ENCODE measurements around the gene GPR179. TPM values are rescaled to one million over a fixed set of nuclear protein-coding genes. Genes with fewer than 3 reads are reported as not detected.

Gene GPR179, protein sequence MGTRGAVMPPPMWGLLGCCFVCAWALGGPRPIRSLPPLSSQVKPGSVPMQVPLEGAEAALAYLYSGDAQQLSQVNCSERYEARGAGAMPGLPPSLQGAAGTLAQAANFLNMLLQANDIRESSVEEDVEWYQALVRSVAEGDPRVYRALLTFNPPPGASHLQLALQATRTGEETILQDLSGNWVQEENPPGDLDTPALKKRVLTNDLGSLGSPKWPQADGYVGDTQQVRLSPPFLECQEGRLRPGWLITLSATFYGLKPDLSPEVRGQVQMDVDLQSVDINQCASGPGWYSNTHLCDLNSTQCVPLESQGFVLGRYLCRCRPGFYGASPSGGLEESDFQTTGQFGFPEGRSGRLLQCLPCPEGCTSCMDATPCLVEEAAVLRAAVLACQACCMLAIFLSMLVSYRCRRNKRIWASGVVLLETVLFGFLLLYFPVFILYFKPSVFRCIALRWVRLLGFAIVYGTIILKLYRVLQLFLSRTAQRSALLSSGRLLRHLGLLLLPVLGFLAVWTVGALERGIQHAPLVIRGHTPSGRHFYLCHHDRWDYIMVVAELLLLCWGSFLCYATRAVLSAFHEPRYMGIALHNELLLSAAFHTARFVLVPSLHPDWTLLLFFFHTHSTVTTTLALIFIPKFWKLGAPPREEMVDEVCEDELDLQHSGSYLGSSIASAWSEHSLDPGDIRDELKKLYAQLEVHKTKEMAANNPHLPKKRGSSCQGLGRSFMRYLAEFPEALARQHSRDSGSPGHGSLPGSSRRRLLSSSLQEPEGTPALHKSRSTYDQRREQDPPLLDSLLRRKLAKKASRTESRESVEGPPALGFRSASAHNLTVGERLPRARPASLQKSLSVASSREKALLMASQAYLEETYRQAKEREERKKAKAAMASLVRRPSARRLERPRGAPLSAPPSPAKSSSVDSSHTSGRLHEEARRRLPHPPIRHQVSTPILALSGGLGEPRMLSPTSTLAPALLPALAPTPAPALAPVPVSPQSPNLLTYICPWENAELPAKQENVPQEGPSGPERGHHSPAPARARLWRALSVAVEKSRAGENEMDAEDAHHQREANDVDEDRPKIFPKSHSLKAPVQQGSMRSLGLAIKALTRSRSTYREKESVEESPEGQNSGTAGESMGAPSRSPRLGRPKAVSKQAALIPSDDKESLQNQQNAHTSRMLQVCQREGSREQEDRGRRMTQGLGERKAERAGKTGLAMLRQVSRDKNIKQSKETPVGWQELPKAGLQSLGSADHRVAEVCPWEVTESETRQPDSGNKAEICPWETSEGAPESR (N-terminal part only)
- total RNA-seq (not detected in 2 replicates), polyA plus RNA-seq (not detected in 2 replicates), polyA minus RNA-seq (not detected in 2 replicates), Bru-seq, nascent RNA (not detected), BruChase-seq, experiment 1, labeled RNA remaining after a 6-hour chase (percentile 12 among the genes with signal in this experiment), BruChase-seq, experiment 2, labeled RNA remaining after a 2-hour chase (not detected)
- not detected in 2 replicates for polyA plus RNA-seq (2011; cell fraction: cytosol; rRNA removed)
- polyA plus RNA-seq (2011; cell fraction: nucleus; rRNA removed): 0.01 TPM in 1 of 2 replicates, not detected in the other
- not detected in 2 replicates for polyA plus RNA-seq (2012)
- polyA minus RNA-seq (2011; cell fraction: cytosol; rRNA and poly(A)+ RNA removed): not detected
- polyA minus RNA-seq (2011; cell fraction: nucleus; rRNA and poly(A)+ RNA removed): not detected in 2 replicates
- long read RNA-seq: 0 reads

DNA sequence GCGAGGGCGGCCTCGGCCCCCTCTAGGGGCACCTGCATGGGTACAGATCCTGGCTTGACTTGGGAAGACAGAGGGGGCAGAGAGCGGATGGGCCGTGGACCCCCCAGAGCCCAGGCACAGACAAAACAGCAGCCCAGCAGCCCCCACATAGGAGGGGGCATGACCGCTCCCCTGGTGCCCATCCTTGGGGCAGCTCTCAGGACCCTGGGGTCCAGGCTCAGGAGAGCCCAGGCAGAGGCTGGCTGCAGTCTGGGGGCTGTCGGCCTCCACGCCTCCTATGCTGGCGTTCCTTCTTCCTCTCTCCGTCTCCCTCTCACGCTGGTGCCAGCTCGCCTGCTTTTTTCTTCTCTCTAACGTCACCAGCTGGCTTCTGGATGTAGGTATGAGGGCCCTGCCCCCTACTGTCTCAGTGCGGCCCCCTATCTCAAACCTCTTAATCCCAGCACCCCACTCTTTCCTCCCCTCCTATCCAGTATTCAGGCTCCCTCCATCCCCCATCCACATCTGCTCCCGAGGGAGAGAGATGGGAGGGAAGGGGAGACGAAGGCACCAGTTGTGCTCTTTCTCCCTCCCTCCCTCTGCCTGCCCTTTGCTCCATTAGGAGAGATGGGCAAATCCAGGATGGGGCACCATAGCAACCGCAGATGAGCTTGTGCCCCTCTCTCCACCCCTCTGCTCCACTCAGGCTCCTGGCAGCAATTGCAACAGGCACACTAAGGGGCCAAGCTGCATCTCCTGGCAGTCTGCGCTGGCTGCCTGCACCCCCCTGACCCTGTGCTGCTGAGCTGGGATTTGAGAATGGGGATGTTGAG lies at the start of gene GPR179:
GPR179 (minus strand) TSS at position 349 of the 812 bp plus-strand sequence; CDS start at position 182, 167 bp downstream.
- no peaks in the 10 kb centered on the region for H4K20me1 ChIP-seq (replicated peaks; ENCODE audit: control insufficient read depth, extremely low read depth, insufficient read depth, low read length)
- no peaks in the 10 kb centered on the region for H3K9me1 ChIP-seq (replicated peaks; ENCODE audit: control insufficient read depth, extremely low read depth, insufficient read depth, low read length)
- no peak for FAIRE-seq
- H3K27me3 ChIP-seq (ENCODE audit: control insufficient read depth in 2 of 2, insufficient read depth in 2 of 2, low read length in 2 of 2): peaks cover 0 to 3% of the 10 kb centered on the region in 2 experiments
- H3K27ac ChIP-seq (ENCODE audit: insufficient read depth, low read depth, low read length): no peak within 1 kb of the TSS
- no peaks in the 10 kb centered on the region for H3K4me1 ChIP-seq (ENCODE audit: control insufficient read depth, extremely low read depth, insufficient read depth, low read length)
- no peak within 1 kb of the TSS for H3K4me3 ChIP-seq (replicated peaks in 1 of 3; ENCODE audit: insufficient read depth in 1 of 3, low read depth in 1 of 3, low read length in 3 of 3)
- H2AFZ ChIP-seq (ENCODE audit: low read depth, low read length): no peak within 1 kb of the TSS
- no TSS peak for BruUV-seq (replicated peaks)
- no peak for DNase-seq (ENCODE audit: low read depth, low spot score)
- TF ChIP-seq JUN (IDR thresholded peaks at IDR 0.05; ENCODE audit: borderline replicate concordance, insufficient read depth, insufficient read length, low read depth): no peak
- no peak for TF ChIP-seq FOS (IDR thresholded peaks at IDR 0.05; ENCODE audit: borderline replicate concordance, insufficient read depth, low read length)
- TF ChIP-seq MYC (IDR thresholded peaks at IDR 0.05; ENCODE audit: low read depth, low read length): no peak
- TF ChIP-seq POLR2AphosphoS5 (IDR thresholded peaks at IDR 0.05; ENCODE audit: insufficient read depth, low read depth, low read length): no peak
- H3K79me2 ChIP-seq (ENCODE audit: control insufficient read depth, insufficient read depth, low read length): no peaks in the 10 kb centered on the region
- ChIA-PET CTCF (interaction anchor here (0.8 kb wide), 1 partner anchor 8 kb away, joined by 3 read pairs; no protein-coding TSS in a partner anchor), POLR2A (interaction anchor here (0.7 kb wide), 1 partner anchor 9 kb away, joined by 3 read pairs; no protein-coding TSS in a partner anchor)
- dilution Hi-C loops (cut with MboI; ENCODE audit: extremely low pct_ligation_motif_present, low sequenced_read_pairs): no loop called here
- intact Hi-C loops (cut with micrococcal nuclease): no loop called here
- H3K9ac ChIP-seq (replicated peaks; ENCODE audit: extremely low read depth, insufficient read depth, low read length): no peak within 1 kb of the TSS
- no peaks in the 10 kb centered on the region for H3K36me3 ChIP-seq (ENCODE audit: control insufficient read depth in 2 of 2, extremely low read depth in 1 of 2, insufficient read depth in 2 of 2, low read length in 2 of 2)
- H3K9me3 ChIP-seq (replicated peaks; ENCODE audit: control insufficient read depth, insufficient read depth, low read length): no peaks in the 10 kb centered on the region
- no peak within 1 kb of the TSS for H3K4me2 ChIP-seq (ENCODE audit: insufficient read depth, low read length)

Measured in endothelial cell of umbilical vein (primary cell).